RWPE1 (cell line): ENCODE measurements around the gene HMG20A.
A peak's percentile ranks its signal among the peaks of the same experiment; 100 is the strongest.

Experiments used
- CTCF ChIA-PET: fragments of 350-600 bp; sonication (Branson Sonifier 250); formaldehyde crosslinking; extraction: SDS; loops from one replicate; lab custom pipeline; 2021; lab: Yijun Ruan, JAX
- POLR2A ChIA-PET: fragments of 400-600 bp; formaldehyde crosslinking; extraction: SDS; loops from one replicate; lab custom pipeline; 2020; ENCODE audit warnings: antibody characterized with exemption; ENCODE audit not compliant: low non-redundant PET; lab: Yijun Ruan, JAX
- DNase-seq: peaks from one replicate; pipeline ENCODE4 v3.0.0; 2012; ENCODE audit warnings: low spot score
- H3K27ac ChIP-seq: fragments of 450-650 bp; 2 replicates; pipeline ENCODE4 v1.5.1; 2017
- CTCF ChIP-seq: fragments of 450-650 bp; conservative IDR thresholded peaks from 2 replicates; pipeline ENCODE4 v1.5.1; 2017; ENCODE audit warnings: low read depth, mild to moderate bottlenecking

HMG20A gene

GRCh38 chr15:77413699-77414349, 6.9 kb upstream of the HMG20A start:
- no peak for DNase-seq
- CTCF ChIA-PET: no interaction called here
- H3K27ac ChIP-seq: no peak overlapping the region
- POLR2A ChIA-PET: no interaction called here
- no peak for TF ChIP-seq CTCF

- TF ChIP-seq CTCF: no peak
- no peak overlapping the region for H3K27ac ChIP-seq
- POLR2A ChIA-PET: no interaction called here
- CTCF ChIA-PET: no interaction called here
- DNase-seq: no peak
Measured at GRCh38 chr15:77414789-77415442, 5.8 kb upstream of the HMG20A start.

GRCh38 chr15:77415450-77416147, 5.1 kb upstream of the HMG20A start:
- ChIA-PET POLR2A (no interaction called here), CTCF (no interaction called here)
- no peak for DNase-seq
- no peak for TF ChIP-seq CTCF
- no peak overlapping the region for H3K27ac ChIP-seq

- no peak overlapping the region for H3K27ac ChIP-seq
- ChIA-PET CTCF (no interaction called here), POLR2A (no interaction called here)
- TF ChIP-seq CTCF: no peak
- no peak for DNase-seq
Measured at GRCh38 chr15:77416148-77416455, 4.6 kb upstream of the HMG20A start.

GRCh38 chr15:77416954-77417353, 3.7 kb upstream of the HMG20A start:
- DNase-seq: peak; percentile 46
- ChIA-PET CTCF (no interaction called here), POLR2A (no interaction called here)
- H3K27ac ChIP-seq: no peak overlapping the region
- TF ChIP-seq CTCF: no peak

- no peak for TF ChIP-seq CTCF
- no peak overlapping the region for H3K27ac ChIP-seq
Measured at GRCh38 chr15:77417602-77418001, 3.1 kb upstream of the HMG20A start.

More at GRCh38 chr15:77417602-77418001, 3.1 kb upstream of the HMG20A start:
- ChIA-PET CTCF (no interaction called here), POLR2A (no interaction called here)
- DNase-seq: no peak
